GM18499 (cell line): Measurements from ENCODE around the gene TMEM204.

Experiments used
- ATAC-seq: cut with Tn5 transposase; IDR thresholded peaks from one replicate; pipeline ENCODE4 v1.9.1; 2021; ENCODE audit warnings: moderate number of reproducible peaks; ENCODE audit not compliant: insufficient read depth, unreplicated experiment

The TMEM204 gene

DNA sequence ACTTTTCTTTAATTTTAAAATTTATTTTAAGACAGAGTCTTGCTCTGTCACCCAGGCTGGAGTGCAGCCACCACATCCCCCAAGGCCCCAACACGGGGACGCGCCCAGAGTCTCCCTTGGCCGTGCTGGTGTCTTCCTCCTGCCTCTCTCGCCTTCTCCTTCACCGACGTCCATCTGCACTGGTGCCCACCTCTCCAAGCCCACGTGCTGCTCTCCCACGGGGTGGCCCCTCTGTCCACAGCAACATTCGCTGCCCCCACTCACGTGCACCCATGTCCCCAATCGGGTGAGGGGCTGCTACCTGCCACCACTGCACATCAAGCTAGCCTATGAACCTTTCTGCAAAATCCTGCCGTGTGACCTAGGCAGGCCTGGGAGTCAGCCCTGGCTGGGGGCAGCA, 3.1 kb downstream of the TMEM204 start:
- ATAC-seq: no peak

DNA sequence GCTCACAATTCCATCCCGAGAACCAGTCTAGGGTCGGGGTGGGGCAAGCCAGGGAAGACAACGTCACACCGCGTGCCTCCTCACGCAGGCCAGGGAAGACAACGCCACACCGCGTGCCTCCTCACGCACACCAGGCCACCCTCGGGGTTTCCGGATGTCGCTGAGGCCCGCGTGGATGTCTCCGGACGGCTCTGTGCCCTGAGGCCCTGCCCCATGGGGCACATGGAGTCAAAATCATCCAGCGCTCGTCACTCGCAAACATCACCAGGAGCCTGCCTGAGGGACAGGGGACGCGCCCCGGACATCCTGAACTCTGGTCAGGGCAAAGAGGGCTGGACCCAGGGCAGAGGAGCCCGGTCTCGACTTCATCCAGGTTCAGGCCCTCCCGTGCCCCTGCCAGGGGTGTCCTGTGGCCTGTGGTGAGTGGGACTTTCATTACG, 3.7 kb downstream of the TMEM204 start:
- no peak for ATAC-seq

GRCh38 chr16:1537763-1538289, 4.4 kb downstream of the TMEM204 start:
- ATAC-seq: no peak

DNA sequence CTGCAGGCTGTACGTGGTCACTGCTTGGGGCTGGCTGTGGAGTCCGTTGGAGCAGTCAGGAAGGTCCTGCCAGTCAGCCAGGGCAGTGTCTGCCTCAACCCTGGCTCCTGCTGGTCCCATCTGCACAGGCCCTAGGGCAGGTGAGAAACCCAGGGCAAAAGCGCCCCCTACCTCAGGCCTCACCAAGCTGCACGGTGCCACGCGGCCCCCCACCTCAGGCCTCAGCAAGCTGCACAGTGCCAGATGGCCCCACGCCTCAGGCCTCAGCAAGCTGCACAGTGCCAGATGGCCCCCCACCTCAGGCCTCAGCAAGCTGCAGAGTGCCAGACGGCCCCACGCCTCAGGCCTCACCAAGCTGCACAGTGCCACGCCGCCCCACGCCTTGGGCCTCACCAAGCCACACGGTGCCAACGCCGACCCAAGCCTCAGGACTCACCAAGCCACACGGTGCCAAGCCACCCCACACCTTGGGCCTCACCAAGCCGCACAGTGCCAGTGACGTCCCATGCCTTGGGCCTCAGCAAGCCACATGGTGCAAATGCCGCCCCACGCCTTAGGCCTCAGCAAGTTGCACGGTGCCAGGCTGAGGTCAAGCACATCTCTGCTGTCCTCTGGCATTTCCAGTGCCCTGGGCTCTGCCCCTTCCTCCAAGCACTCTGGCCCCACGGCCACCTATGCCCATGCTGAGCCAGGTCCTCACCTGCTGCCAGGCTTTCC, 5.5 kb downstream of the TMEM204 start:
- no peak for ATAC-seq

DNA sequence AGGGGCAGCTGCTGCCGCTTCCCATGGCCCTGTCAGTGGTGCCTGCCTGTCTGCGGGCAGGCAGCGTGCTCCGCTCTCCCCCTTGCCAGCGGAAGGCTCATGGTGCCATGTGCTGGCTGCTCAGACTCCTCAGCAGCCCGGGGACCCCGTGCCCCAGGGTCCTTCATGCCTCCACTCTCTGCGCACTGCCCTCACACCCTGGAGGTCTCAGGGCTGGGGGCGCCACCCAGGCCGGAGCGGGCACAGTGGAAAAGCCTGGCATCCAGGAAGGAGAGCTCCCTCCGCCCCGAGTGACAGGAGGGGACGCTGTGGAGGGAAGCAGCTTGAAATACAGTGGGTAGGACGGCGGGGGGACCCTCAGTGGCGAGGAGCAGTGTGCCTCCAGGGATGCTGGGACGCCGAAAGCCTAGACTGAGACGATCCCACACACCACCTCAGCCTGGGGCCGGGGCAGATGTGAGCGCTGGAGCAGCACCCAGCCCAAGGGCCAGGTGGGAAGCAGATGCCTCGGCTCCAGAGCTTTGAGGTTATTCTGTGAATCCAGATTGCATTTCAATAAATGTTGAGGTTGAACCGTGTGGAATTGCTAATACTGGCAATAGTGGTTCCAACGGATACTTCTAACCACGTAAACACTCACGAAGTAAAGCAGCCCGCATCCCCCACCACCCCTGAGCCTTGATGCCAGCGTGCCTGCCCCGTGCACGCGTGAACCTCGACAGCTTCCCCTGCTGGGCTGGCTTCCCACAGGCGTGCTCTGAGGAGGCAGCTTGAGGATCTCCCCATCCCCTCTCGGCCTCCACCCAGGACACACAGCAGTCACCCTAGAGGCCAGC, 6.5 kb downstream of the TMEM204 start:
- no peak for ATAC-seq

GRCh38 chr16:1540556-1540855, 7.0 kb downstream of the TMEM204 start:
- ATAC-seq: no peak

DNA sequence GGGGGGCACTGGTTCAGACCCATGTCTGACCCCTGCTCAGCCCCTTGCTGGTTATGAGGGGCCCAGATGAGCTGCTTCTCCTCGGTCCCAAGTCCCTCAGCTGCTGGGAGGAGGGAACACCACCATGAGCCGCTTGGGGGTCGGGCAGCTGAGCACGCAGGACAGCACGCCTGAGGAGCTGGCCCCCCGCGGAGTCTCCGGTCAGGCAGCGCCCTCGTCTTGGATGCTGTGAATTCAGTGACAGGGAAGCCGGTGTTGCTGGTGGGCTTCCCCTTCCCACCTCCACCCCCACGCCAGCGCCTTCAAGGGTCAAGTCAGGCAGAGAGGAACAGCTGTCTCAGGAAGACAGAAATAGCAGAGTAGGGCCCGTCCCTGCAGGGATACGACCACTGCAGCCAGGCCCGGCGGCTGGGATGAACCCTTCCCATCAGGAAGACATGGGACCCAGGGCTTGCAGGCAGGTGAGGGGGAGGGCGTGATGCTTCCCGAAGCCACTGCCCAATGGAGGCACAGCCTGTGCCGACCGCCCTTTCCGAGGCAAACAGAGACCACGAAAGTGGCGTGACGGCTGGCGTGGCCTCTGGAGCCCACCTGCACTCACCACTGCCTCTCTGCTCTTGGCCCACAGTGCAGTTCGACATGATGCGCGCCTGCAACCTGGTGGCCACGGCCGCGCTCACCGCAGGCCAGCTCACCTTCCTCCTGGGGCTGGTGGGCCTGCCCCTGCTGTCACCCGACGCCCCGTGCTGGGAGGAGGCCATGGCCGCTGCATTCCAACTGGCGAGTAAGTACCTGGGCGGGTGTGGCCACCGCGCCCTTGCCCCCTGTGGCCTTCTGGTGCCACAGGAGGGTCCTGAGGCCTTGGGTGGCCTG, 8.1 kb downstream of the TMEM204 start:
- ATAC-seq: no peak

DNA sequence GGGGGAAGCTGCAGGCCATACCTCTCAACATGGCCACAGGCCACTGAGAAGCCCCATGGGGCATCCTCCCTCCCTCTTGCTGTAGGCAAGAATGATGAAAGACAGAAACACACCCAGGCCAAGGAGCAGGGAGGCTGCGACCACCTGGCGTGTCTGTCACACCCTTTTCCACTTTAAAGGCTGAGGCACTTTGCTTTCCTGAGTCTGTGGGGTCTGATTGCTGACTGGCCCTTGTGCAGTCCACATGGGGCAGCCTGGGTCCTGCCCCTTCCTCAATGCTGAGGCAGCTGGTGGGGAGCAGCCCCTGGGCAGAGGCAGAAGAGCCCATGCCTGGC, 8.7 kb downstream of the TMEM204 start:
- no peak for ATAC-seq

DNA sequence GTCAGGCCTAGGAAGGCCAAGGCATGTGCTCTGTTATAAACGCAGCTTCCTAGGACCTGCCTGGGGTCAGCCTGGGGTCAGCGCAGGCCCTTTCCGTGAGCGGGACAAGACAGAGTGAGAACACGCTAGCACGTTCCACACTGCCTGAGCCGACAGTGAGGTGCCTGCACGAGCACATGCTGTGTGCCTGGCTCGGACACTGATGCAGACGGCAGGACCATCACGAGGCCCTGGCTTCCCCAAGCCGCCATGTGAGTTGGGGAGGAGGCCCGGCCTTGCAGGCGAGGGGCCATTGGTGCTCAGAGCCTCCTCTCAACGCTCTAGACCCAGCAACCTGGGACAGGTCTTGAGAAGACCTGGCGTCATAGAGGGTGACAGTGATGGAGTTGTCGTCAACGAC, 9.1 kb downstream of the TMEM204 start:
- ATAC-seq: no peak

GRCh38 chr16:1543085-1543896, 9.8 kb downstream of the TMEM204 start:
- no peak for ATAC-seq

DNA sequence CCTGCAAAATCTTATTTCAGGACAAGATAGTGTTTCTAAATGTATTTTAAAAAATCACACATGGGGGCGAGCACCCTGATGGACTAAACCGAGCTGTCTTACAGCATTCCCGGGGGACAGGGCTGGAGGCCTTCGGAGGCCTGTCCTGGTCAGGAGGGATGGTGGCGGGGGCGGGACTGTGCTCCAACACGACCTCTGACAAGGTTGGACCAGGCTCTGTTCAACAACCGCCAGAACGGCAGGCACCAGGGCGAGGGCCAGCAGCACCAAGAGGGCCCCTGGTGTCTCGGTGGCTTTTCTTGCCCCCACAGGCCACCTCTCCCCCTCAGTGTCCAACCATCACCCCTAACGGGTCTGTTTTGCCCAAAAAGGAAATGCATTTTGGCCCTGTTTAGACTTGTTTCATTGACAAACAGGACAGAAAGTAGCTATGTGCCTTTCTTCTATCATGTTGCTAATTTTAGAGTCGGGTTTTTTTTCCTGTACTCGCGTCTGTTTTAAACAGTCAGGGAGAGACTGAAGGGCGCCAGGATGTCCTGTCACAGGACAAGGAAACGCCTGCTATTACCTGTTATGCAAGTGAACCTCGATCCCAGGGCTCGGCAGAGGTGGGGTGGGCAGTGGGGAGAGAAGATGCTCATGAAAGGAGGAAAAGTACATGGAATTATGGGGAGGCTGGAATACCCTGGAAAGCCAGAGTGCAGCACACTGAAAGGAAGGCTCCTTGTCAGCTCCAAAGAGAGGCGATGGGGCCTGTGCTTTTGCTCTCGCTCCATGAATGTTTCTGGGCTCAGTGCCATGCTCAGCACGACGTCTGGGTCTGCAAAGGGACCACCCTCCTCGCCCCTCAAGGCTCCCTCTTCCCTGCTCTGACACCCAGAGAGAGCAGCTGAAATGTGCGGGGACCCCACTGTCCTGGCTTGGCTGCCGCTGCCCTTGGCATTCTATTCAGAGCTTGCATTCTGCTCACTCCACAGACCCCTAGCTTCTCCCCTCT, 11.9 kb downstream of the TMEM204 start:
- ATAC-seq: no peak

- no peak for ATAC-seq
These were observed 13.0 kb downstream of the TMEM204 start for GRCh38 chr16:1546430-1546829.

GRCh38 chr16:1548233-1548632, 14.8 kb downstream of the TMEM204 start:
- ATAC-seq: no peak

GRCh38 chr16:1548727-1549126, 15.3 kb downstream of the TMEM204 start:
- ATAC-seq: no peak

- no peak for ATAC-seq
These were observed 16.6 kb downstream of the TMEM204 start for GRCh38 chr16:1550069-1550468.

DNA sequence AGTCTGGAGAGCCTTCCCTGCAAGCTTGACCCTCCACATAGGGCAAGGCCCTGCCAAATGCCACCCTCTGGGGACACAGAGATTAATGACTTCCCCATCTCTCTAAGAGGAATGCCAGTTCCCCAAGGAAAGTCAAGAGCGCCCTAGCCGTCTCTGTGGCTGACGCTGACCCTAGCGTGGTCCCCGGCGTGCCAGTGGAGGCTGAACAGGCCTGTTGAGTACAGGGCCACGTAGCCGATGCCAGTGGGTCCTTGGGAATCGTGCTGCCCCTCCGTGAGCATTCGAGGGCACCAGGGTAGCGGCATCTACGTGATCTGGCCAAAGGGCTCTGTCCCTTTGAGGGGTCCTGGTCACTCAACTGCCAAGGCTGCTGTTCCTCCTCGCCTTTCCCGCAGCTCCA, 17.2 kb downstream of the TMEM204 start:
- ATAC-seq: no peak

DNA sequence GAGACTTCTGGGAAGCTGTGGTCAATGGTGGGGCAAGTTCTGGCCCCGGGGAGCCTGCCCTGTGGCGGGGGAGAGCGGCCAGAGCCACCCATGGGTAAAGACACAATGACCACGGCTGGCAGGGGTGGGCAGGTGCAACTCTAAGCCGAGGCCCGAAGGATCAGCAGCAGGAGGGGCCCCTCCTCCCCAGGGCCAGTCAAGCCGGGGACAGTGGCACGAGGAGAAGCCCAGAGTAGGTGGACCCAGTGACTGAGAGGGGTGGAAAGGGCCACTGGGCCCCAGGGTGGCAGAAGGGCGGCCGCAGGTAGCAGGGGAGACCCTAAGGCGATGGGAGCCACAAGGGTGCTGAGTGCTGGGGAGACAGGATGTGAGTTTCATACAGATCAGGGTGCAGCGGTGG, 17.7 kb downstream of the TMEM204 start:
- no peak for ATAC-seq

DNA sequence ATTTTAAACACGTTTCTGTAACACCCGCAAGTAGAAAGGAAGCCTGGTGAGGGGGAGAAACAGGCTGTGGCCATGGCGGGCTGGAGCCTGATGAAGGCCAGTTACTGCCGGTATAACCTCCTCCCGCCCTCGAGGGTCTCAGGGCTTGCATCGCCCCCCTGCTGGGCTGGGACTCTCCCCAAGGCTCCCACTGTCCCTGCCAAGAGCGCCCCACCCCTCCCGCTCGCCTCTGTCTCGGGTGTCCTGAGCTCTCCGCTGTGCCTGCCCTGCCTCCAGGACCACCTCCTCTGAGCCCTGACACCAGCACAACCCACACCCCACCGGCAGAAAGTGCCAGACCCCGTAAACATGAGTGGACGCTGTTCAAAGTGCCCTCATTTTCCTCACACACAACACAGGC, 18.7 kb downstream of the TMEM204 start:
- no peak for ATAC-seq
